ENCODE data around the gene MAN2A2. TPM values are rescaled to one million over a fixed set of nuclear protein-coding genes. Genes with fewer than 3 reads are reported as not detected.

Gene MAN2A2
- total RNA-seq, 1 experiment from 2014 or later, result 12.6 TPM

DNA sequence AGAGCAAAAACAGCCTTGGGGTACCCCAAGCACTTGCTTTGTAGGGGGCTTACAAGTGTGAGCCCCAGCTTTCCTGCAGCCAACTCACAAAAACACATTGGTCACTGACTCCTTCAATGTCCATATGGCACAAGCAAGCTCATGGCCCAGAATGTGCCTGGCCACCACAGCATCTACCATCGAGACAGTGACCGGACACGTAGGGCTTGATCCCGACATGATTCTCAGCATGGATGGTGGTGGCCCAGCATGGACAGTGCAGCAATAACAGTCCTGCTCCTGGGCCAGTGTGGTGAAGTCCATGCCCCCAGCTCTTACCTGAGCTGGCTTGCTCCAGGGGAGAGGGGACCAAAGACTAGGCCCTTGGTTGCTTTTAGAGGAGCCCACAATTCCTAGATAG is 37.9 kb downstream of the MAN2A2 start:
- H3K36me3 ChIP-seq, result peaks cover 61% of the 10 kb centered on the region
- peaks cover 2% of the 10 kb centered on the region; the same call in 1 of the 2 replicates for H3K4me1 ChIP-seq
- no peaks in the 10 kb centered on the region for H3K9me3 ChIP-seq (replicated peaks)
- no peak overlapping the region for H3K27ac ChIP-seq
- no peaks in the 10 kb centered on the region for H3K27me3 ChIP-seq
- DNase-seq, result no peak
- H3K4me3 ChIP-seq, result no peak overlapping the region

DNA sequence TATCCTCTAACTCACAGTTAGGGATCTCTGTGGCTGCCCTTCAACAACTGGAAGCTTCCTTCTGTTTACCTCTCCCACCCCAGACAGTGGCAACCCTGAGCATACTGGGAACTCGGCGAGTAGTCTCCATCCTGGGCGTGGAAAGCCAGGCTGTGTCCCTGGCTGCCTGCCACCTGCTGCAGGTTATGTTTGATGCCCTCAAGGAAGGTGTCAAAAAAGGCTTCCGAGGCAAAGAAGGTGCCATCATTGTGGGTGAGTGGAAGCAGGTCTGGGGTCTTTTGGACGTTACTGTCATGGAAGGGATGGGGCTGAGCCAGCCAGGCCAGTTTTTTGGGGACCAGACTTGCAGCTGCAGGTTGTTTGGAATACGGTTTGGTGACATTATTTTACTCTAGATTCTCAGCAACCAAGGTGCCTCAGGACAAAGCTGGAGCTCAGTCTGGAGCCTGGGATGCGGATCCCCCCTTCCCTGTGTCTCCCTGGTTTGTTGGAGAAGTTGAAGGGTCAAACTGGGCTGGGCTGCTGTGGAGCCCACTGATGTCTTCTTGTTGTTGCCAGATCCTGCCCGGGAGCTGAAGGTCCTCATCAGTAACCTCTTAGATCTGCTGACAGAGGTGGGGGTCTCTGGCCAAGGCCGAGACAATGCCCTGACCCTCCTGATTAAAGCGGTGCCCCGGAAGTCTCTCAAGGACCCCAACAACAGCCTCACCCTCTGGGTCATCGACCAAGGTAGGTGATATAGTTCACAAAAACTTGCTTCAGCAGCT is 39.4 kb downstream of the MAN2A2 start:
- Histone ChIP-seq H3K27ac (no peak overlapping the region), H3K36me3 (peaks cover 67% of the 10 kb centered on the region), H3K9me3 (replicated peaks) (no peaks in the 10 kb centered on the region), H3K4me3 (no peak overlapping the region), H3K27me3 (no peaks in the 10 kb centered on the region), H3K4me1 (no peaks in the 10 kb centered on the region)
- DNase-seq, result no peak

DNA sequence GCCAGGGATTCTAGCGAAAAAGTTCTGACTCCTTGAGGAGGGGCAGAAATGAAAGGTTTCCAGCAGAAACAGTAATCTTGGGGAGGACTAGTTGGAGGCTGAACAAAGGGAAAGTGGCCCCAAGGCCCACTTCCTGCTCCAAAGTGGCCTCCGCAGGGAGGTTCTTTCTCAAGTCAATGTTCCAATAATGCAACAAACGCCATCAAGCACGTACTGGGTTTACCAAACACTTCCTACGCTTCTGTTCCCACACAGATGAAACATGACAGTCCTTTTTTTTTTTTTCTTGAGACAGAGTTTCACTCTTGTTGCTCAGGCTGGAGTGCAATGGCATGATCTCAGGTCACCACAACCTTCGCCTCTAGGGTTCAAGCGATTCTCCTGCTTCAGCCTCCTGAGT is 42.0 kb downstream of the MAN2A2 start:
- Histone ChIP-seq H3K27me3 (no peaks in the 10 kb centered on the region), H3K27ac (no peak overlapping the region), H3K36me3 (peaks cover 65% of the 10 kb centered on the region), H3K4me1 (no peaks in the 10 kb centered on the region), H3K9me3 (replicated peaks) (no peaks in the 10 kb centered on the region), H3K4me3 (no peak overlapping the region)
- DNase-seq, result no peak

DNA sequence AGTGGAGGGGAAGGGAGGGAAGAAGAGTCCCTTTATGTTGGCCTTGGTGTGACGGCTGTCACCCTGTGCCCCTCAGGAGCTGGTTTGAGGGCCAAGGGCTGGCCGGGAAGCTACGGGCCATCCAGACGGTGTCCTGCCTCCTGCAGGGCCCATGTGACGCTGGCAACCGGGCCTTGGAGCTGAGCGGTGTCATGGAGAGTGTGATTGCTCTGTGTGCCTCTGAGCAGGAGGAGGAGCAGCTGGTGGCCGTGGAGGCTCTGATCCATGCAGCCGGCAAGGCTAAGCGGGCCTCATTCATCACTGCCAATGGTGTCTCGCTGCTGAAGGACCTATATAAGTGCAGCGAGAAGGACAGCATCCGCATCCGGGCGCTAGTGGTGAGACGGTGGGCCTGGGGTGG is 43.4 kb downstream of the MAN2A2 start:
- Histone ChIP-seq H3K4me3 (no peak overlapping the region), H3K27ac (no peak overlapping the region), H3K4me1 (no peaks in the 10 kb centered on the region), H3K9me3 (replicated peaks) (no peaks in the 10 kb centered on the region), H3K36me3 (peaks cover 66% of the 10 kb centered on the region), H3K27me3 (no peaks in the 10 kb centered on the region)
- DNase-seq, result no peak

DNA sequence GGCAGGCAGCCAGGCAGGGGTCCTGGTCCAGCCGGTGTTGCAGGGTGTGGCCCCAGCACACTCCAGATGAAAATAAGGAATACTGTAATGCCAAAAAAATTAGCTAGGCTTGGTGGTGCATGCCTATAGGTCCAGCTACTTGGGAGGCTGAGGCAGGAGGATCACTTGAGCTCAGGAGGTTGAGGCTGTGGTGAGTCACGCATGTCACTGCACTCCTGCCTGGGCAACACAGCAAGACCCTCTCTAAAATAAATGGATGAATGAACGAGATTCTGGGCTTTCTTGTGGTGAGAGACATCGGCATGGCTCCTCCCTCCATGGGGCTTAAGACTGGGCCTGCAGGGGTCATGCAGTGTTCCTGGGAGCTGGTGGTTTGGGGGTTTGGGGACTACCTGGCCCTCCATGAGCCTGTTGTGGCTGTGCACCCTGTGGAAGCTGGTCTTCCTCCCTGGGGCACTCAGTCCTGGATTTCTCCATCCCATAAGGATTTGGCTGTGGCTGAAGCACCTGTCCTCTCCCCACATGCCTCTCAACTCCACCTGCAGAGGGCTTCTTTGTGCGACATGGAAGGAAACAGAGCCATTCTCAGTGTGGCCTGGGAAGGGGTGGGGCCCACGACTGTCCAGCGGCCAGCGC is 44.0 kb downstream of the MAN2A2 start:
- Histone ChIP-seq H3K36me3 (peaks cover 71% of the 10 kb centered on the region), H3K9me3 (replicated peaks) (no peaks in the 10 kb centered on the region), H3K4me3 (no peak overlapping the region), H3K27me3 (no peaks in the 10 kb centered on the region), H3K27ac (no peak overlapping the region), H3K4me1 (no peaks in the 10 kb centered on the region)
- DNase-seq, result no peak

DNA sequence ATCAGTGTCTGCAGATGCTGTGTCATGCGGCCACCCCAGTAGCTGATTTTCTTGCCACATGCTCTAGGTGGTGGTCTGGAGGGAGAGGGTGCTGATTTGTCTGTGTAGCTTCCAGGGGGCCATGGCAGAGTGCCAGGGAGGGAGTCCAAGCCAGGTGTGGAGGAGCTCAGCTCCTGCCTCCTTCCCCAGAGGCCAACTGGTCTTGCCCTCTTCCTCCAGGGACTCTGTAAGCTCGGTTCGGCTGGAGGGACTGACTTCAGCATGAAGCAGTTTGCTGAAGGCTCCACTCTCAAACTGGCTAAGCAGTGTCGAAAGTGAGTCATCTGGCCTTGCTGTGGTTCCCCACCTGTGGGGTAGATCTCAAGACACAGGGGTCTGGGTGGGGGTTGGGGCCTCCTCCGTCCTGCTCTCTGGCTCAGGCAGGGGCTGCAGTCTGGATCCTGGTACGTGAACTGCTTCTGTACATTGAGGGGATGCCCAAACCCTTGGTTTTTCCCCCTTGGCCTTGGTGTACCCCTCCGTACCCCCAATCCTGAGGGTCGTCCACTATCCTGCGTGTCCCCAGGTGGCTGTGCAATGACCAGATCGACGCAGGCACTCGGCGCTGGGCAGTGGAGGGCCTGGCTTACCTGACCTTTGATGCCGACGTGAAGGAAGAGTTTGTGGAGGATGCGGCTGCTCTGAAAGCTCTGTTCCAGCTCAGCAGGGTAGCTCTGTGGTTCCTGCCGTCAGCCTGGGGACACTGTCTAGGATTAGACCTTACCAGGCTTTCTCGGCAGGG is 44.7 kb downstream of the MAN2A2 start:
- no peaks in the 10 kb centered on the region for H3K4me1 ChIP-seq
- no peaks in the 10 kb centered on the region for H3K27me3 ChIP-seq
- DNase-seq, result no peak
- no peak overlapping the region for H3K27ac ChIP-seq
- H3K36me3 ChIP-seq, result peaks cover 69% of the 10 kb centered on the region
- H3K9me3 ChIP-seq (replicated peaks), result no peaks in the 10 kb centered on the region
- H3K4me3 ChIP-seq, result no peak overlapping the region

DNA sequence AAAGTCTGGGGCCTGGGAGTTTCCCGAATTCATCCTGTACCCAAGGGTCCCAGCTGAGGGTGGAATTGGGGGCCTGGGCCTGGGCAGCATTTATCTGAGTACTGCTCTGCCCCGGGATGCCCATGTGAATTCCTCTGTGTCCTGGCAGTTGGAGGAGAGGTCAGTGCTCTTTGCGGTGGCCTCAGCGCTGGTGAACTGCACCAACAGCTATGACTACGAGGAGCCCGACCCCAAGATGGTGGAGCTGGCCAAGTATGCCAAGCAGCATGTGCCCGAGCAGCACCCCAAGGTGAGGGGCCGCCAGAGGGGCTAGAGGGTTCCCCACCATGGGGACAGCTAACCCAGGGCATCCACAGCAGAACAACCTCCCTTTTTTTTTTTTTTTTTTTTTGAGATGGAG is 45.4 kb downstream of the MAN2A2 start:
- Histone ChIP-seq H3K9me3 (replicated peaks) (no peaks in the 10 kb centered on the region), H3K27me3 (no peaks in the 10 kb centered on the region), H3K27ac (no peak overlapping the region), H3K36me3 (peaks cover 73% of the 10 kb centered on the region), H3K4me1 (no peaks in the 10 kb centered on the region), H3K4me3 (no peak overlapping the region)
- no peak for DNase-seq

DNA sequence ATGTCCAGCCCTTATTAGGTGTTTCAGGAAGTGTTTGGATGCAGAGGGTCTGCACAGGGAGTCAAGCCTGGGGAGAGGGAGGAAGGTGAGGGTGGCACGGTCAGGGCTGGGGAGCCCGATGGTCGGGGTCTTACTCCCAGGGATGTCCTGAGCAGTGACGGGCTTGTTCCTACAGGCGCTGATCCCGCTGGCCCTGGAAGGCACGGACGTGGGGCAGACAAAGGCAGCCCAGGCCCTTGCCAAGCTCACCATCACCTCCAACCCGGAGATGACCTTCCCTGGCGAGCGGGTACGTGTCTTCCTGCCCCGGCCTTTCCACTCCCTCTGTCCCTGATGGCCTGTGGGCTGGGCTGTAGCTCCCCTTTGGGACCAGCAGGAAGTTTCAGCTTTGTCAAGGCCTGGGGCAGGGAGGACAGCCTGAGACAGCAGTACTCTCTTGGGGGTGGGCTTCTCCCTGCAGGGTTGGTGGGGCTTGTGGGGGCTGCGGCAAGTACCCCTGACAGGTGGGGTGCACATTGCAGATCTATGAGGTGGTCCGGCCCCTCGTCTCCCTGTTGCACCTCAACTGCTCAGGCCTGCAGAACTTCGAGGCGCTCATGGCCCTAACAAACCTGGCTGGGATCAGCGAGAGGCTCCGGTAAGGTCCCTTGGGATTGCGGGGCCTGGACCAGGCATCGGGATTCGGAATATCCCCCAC is 47.0 kb downstream of the MAN2A2 start:
- Histone ChIP-seq H3K27ac (no peak overlapping the region), H3K36me3 (peaks cover 67% of the 10 kb centered on the region), H3K27me3 (no peaks in the 10 kb centered on the region)

DNA sequence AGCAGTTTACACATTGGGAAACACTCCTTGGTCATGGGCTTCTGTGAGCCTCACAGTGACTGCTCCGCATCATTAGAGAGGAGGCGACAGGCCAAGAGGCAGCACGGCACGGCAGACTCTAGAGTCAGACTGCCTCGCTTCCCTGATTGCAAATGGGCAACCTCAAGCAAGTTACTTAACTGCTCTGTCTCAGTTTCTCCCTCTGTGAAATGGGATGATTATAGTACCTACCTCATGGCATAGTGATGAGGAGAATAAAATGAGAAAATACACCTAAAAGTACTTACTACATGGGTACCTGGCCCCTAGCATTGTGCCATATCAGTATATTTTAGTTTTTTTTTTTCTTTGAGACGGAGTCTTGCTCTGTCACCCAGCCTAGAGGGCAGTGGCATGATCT is 47.6 kb downstream of the MAN2A2 start:
- H3K27me3 ChIP-seq, result no peaks in the 10 kb centered on the region
- no peaks in the 10 kb centered on the region for H3K9me3 ChIP-seq (replicated peaks)
- no peaks in the 10 kb centered on the region for H3K4me1 ChIP-seq
- peaks cover 61% of the 10 kb centered on the region for H3K36me3 ChIP-seq
- no peak overlapping the region for H3K4me3 ChIP-seq
- no peak overlapping the region for H3K27ac ChIP-seq
- no peak for DNase-seq

More for the DNA sequence above, 47.0 kb downstream of the MAN2A2 start:
- Histone ChIP-seq H3K4me3 (no peak overlapping the region), H3K9me3 (replicated peaks) (no peaks in the 10 kb centered on the region), H3K4me1 (no peaks in the 10 kb centered on the region)
- DNase-seq, result no peak

DNA sequence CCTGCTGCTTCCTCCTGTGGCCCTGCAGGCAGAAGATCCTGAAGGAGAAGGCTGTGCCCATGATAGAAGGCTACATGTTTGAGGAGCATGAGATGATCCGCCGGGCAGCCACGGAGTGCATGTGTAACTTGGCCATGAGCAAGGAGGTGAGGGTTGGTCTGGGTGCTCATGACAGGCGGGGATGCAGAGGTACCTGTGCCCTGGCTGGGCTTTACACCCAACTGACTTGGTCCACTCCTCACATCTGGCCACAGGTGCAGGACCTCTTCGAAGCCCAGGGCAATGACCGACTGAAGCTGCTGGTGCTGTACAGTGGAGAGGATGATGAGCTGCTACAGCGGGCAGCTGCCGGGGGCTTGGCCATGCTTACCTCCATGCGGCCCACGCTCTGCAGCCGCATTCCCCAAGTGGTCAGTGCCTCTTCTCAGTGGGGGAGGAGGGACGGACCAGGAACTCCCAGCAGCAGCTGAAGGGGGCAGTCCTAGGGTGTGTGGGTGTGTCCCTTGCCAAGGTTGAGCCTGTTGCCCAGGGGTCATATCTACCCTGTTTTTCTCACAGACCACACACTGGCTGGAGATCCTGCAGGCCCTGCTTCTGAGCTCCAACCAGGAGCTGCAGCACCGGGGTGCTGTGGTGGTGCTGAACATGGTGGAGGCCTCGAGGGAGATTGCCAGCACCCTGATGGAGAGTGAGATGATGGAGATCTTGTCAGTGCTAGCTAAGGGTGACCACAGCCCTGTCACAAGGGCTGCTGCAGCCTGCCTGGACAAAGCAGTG is 50.0 kb downstream of the MAN2A2 start:
- Histone ChIP-seq H3K4me3 (no peak overlapping the region), H3K27ac (no peak overlapping the region), H3K27me3 (no peaks in the 10 kb centered on the region), H3K9me3 (replicated peaks) (no peaks in the 10 kb centered on the region), H3K36me3 (peaks cover 44% of the 10 kb centered on the region), H3K4me1 (peaks cover 3% of the 10 kb centered on the region)
- DNase-seq, result no peak

DNA sequence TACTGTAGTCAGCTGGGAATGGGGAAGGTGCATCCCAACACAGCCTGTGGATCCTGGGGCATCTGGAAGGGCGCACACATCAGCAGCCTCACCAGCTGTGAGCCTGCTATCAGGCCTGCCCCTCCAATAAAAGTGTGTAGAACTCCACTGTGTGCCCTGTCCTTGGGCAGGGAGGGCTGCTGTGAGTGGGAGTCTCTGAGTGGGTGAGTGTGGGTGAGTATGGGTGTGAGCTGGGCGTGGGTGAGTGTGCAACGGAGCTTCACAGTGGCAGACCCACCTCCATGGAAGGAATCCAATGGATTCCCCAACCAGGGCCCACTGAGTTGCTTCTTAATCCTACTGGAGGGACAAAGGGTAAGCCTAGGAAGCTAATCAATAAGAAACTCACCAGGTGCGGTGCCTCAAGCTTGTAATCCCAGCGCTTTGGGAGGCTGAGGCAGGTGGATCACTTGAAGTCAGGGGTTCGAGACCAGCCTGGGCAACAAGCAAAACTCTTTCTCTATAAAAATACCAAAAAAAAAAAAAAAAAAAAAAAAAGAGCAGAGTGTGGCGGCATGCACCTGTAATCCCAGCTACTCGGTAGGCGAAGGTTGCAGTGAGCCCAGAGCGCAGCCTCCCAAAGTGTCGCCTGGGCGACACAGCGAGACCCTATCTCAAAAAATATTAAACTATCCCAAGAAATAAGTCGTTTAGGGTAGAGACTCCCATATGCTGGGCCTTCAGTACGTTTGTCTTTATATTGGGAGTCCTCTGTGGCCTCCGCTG is 51.0 kb downstream of the MAN2A2 start:
- Histone ChIP-seq H3K9me3 (replicated peaks) (no peaks in the 10 kb centered on the region), H3K27me3 (no peaks in the 10 kb centered on the region), H3K4me1 (peaks cover 12% of the 10 kb centered on the region), H3K36me3 (peaks cover 40% of the 10 kb centered on the region), H3K4me3 (no peak overlapping the region), H3K27ac (no peak overlapping the region; the same call in 1 of the 2 replicates)
- DNase-seq, result no peak

GRCh38 chr15:90954712-90955623 is 51.9 kb downstream of the MAN2A2 start, which contains the start of gene RCCD1:
Gene RCCD1 (plus strand): TSS chr15:90954884. CDS start chr15:90956735, 1,851 bp downstream.
- Histone ChIP-seq H3K9me3 (replicated peaks) (no peaks in the 10 kb centered on the region), H3K36me3 (peaks cover 36% of the 10 kb centered on the region), H3K4me3 (peak within 1 kb of the TSS; percentile 60), H3K27me3 (no peaks in the 10 kb centered on the region), H3K4me1 (peaks cover 21% of the 10 kb centered on the region), H3K27ac (peak within 1 kb of the TSS; percentile 86)
- DNase-seq, result peak; percentile 82

All from SJCRH30 (cell line).